ENCODE results near the gene IGFALS. TPM values are rescaled to one million over a fixed set of nuclear protein-coding genes. Genes with fewer than 3 reads are reported as not detected.
A peak's percentile ranks its signal among the peaks of the same experiment; 100 is the strongest.
"Not testable (repeated sequence)": the region's sequence is repeated elsewhere in the genome, so short reads cannot be mapped to it uniquely, and the experiment has no call there.

The IGFALS gene
- total RNA-seq, 2 donors from 2014 or later = 0.12 TPM; not detected in 1

- Mint-ChIP-seq H3K36me3 (no peaks in the 10 kb centered on the region), H3K9me3 (no peaks in the 10 kb centered on the region), H3K27me3 (no peaks in the 10 kb centered on the region), H3K4me1 (ENCODE audit: low read depth in 2 of 2) (peaks cover 0 to 5% of the 10 kb centered on the region in 2 donors), H3K27ac (no peak overlapping the region), H3K4me3 (no peak overlapping the region)
- DNase-seq (ENCODE audit: low spot score) = peak; percentile 62
- ATAC-seq = no peak
These were observed 15.8 kb upstream of the IGFALS start for GRCh38 chr16:1809281-1809801.

- ATAC-seq = no peak
These were observed 15.2 kb upstream of the IGFALS start for GRCh38 chr16:1808691-1809090.

DNA sequence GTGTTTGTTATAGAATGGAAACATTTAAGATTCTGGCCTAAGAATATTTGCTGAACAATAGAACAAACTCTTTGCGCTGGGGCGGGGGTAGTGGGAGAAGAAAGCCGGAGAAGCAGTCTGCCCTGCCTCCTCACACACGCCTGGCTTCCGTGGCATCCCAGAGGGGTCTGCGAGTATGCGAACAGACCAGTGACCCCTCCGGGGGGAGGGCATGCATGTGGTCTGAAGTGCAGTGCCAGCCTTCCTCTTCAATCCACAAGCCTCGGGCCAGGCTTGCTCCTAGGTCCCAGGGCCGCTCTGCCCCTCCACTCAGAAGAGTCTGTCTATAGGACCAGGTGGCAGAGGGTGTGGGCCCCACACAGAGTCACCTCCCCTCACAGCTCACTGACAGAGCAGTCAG is 14.1 kb upstream of the IGFALS start:
- ATAC-seq = no peak
- H3K36me3 Mint-ChIP-seq = no peaks in the 10 kb centered on the region
- peaks cover 0 to 3% of the 10 kb centered on the region in 2 donors for H3K4me1 Mint-ChIP-seq (ENCODE audit: low read depth in 2 of 2)
- no peak overlapping the region for H3K4me3 Mint-ChIP-seq
- peak; percentile 51 for DNase-seq (ENCODE audit: low spot score)
- no peak overlapping the region for H3K27ac Mint-ChIP-seq
- H3K27me3 Mint-ChIP-seq = no peaks in the 10 kb centered on the region
- H3K9me3 Mint-ChIP-seq = no peaks in the 10 kb centered on the region

More at GRCh38 chr16:1808691-1809090, 15.2 kb upstream of the IGFALS start:
- Mint-ChIP-seq H3K4me3 (no peak overlapping the region), H3K27me3 (no peaks in the 10 kb centered on the region), H3K27ac (no peak overlapping the region), H3K36me3 (no peaks in the 10 kb centered on the region), H3K4me1 (ENCODE audit: low read depth in 2 of 2) (peaks cover 0 to 8% of the 10 kb centered on the region in 2 donors), H3K9me3 (no peaks in the 10 kb centered on the region)
- DNase-seq (ENCODE audit: low spot score) = peak; percentile 16

GRCh38 chr16:1800701-1801100 is 7.2 kb upstream of the IGFALS start:
- Mint-ChIP-seq H3K36me3 (peaks cover 12% of the 10 kb centered on the region), H3K9me3 (peaks cover 7% of the 10 kb centered on the region), H3K27me3 (no peaks in the 10 kb centered on the region), H3K4me1 (ENCODE audit: low read depth in 2 of 2) (peaks cover 0 to 3% of the 10 kb centered on the region in 2 donors), H3K4me3 (no peak overlapping the region), H3K27ac (no peak overlapping the region)
- ATAC-seq (no peak), DNase-seq (ENCODE audit: low spot score) (peak; percentile 2)

GRCh38 chr16:1799263-1799662 is 5.8 kb upstream of the IGFALS start:
- not testable (repeated sequence) for ATAC-seq; H3K27ac Mint-ChIP-seq; H3K9me3 Mint-ChIP-seq; H3K4me1 Mint-ChIP-seq (ENCODE audit: low read depth in 2 of 2); H3K4me3 Mint-ChIP-seq; H3K27me3 Mint-ChIP-seq
- DNase-seq (ENCODE audit: low spot score) = peak; percentile 16
- peaks cover 12% of the 10 kb centered on the region for H3K36me3 Mint-ChIP-seq

DNA sequence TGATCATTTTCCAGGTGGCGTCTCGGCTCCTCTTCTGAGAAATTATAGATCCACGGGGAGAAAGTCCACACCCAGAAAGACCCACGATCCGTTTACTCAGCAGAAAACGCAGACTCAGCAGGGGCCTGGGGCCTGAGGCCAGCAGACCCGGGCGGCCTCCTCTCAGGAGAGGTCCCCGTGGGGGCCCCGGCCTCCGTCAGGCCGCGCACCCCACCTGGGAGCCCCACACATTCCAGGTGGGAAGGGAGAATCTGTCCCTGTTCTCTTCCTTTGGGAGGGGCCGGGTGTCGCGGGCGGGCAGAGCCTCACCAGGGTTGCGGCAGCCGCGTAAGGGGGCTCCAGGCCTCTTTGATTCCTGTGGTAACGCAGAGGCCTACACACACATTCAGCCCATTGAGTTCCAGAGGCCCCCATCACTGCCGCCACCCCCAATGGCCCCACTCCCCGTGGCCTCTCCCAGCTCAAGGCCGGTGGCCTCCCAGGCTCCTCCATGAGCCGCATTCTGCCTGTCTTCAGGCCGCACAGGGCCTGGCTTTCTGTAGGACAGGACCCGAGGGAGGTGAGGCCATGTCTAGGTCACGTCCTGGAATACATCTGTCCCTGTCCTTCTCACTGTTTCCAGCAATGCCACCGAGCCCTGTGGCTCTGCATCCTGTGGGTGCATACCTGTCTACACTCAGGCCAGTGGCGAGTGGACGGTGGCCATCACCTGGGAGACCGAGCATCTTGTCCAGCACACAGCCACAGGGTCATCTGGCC is 1.6 kb upstream of the IGFALS start:
- DNase-seq (ENCODE audit: low spot score) (peak; percentile 51), ATAC-seq (no peak)
- no peak overlapping the region for H3K4me3 Mint-ChIP-seq
- H3K4me1 Mint-ChIP-seq (ENCODE audit: low read depth in 2 of 2) = no peaks in the 10 kb centered on the region
- peaks cover 7% of the 10 kb centered on the region for H3K9me3 Mint-ChIP-seq
- peaks cover 7% of the 10 kb centered on the region for H3K36me3 Mint-ChIP-seq
- no peaks in the 10 kb centered on the region for H3K27me3 Mint-ChIP-seq
- H3K27ac Mint-ChIP-seq = no peak overlapping the region

DNA sequence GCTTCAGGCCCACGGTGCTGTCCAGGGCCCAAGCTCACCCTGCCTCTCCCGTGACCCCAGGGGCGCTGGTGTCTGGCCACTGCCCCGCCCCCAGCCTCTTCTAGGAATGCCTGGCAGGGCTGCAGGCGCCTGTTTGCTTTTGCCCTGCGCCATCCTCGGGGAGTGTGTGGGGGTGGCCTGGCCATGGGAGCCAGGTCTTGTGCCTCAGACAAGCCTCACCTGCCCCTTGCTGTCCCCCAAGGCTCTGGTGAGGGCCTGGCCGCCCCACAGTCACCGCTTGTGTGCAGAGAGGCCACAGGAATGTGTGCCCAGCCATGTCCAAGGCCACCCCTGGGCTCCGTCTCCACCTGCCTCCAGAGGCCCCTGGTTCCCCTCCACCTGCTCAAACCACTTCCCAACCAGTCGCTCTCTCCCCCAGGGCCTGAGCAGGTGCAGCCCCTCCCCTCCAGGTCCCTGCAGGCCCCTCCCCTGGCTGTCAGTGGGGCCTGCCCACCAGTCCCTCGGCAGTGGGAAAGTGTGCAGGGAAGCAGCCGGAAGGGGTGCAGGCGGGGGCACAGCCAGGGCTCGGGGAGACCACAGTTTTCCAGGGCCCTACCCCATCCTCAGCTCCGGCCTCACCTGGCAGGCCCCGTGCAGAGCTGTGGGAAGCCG is 841 bp upstream of the IGFALS start:
- H3K36me3 Mint-ChIP-seq = peaks cover under 1% of the 10 kb centered on the region
- no peak overlapping the region for H3K27ac Mint-ChIP-seq
- H3K9me3 Mint-ChIP-seq = peaks cover 4% of the 10 kb centered on the region
- DNase-seq (ENCODE audit: low spot score) = peak; percentile 46
- no peak overlapping the region for H3K4me3 Mint-ChIP-seq
- H3K4me1 Mint-ChIP-seq (ENCODE audit: low read depth in 2 of 2) = no peaks in the 10 kb centered on the region
- H3K27me3 Mint-ChIP-seq = no peaks in the 10 kb centered on the region
- no peak for ATAC-seq

DNA sequence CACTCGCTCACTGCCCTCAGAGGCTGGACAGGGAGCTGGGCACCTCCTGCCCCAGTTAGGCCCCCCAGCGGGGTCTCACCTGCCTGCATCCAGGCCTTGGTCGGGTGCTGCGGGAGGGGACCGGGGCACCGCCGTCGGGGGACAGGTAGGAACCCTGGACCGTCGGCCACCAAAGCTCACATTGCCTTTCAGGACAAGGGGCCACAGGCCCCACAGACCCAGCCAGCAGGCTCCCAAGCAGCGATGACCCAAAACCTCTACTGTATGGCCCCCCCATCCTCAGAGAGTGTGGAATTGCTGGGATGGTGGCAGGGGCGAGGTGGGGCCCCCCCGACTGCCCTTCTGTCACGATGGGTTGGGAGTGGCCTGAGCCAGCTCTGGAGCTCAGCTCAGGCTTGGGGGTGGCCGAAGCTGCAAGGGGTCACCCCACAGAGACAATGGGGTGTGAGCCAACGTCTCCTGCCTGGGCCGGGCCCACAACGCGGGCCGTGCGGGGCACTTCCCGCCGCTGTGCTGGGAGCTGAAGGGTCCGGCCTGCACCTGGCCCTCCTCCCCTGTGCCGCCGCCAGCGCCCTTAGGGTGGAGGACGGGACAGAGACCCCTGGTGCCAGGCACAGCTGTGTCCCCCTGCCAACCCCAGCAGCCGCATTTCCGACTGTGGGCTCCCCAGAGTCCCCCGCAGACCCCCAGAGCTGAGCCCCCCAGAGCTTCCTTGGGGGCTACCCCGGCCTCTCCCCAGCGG is 498 bp downstream of the IGFALS start:
- ATAC-seq = no peak
- H3K4me1 Mint-ChIP-seq (ENCODE audit: low read depth in 2 of 2) = peaks cover 0 to 4% of the 10 kb centered on the region in 2 donors
- H3K27ac Mint-ChIP-seq = no peak overlapping the region
- H3K4me3 Mint-ChIP-seq = no peak overlapping the region
- H3K9me3 Mint-ChIP-seq = no peaks in the 10 kb centered on the region
- DNase-seq (ENCODE audit: low spot score) = peak; percentile 58
- H3K36me3 Mint-ChIP-seq = no peaks in the 10 kb centered on the region
- H3K27me3 Mint-ChIP-seq = no peaks in the 10 kb centered on the region

DNA sequence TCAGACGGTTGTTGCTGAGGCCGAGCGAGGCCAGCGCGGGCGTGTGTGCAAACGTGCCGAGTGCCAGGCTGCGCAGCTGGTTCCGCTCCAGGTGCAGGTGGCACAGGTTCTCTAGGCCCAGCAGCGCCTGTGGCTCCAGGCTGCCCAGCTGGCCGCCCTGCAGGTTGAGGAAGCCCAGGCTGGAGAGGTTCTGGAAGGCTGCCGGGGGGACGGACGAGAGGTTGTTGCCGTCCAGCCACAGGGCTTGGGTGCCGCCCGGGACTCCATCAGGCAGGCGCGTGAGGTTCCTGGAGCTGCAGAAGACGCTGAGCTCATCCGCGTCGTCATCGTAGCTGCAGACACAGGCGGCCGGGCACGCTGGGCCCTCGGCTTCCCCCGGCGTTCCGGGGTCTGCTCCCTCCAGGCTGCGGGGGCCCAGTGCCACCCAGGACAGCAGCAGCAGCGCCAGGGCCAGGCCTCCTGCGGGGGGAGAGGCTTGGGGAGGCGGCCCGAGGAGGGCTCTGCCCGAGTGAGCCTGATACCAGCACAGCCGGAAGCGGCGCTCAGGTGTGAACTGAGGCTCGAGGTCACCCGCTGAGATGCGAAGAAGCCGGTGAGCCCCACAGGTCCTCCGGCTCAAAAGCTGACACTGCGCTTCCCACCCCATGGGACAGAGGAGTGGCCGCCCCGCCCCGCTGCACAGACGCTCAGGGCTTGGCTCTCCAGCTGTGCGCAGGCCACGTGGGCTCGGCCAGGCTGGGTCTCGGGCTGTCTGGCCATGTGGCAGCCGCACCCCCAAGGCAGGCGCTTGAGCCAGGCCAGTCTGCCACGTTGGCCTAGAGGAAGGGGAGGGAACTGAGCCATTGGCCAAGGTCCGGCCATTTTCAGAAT is 1.3 kb downstream of the IGFALS start:
- no peak for ATAC-seq
- Mint-ChIP-seq H3K36me3 (no peaks in the 10 kb centered on the region), H3K27ac (no peak overlapping the region), H3K9me3 (no peaks in the 10 kb centered on the region), H3K27me3 (no peaks in the 10 kb centered on the region), H3K4me3 (no peak overlapping the region), H3K4me1 (ENCODE audit: low read depth in 2 of 2) (peaks cover 0 to 4% of the 10 kb centered on the region in 2 donors)
- DNase-seq (ENCODE audit: low spot score) = peak; percentile 54

DNA sequence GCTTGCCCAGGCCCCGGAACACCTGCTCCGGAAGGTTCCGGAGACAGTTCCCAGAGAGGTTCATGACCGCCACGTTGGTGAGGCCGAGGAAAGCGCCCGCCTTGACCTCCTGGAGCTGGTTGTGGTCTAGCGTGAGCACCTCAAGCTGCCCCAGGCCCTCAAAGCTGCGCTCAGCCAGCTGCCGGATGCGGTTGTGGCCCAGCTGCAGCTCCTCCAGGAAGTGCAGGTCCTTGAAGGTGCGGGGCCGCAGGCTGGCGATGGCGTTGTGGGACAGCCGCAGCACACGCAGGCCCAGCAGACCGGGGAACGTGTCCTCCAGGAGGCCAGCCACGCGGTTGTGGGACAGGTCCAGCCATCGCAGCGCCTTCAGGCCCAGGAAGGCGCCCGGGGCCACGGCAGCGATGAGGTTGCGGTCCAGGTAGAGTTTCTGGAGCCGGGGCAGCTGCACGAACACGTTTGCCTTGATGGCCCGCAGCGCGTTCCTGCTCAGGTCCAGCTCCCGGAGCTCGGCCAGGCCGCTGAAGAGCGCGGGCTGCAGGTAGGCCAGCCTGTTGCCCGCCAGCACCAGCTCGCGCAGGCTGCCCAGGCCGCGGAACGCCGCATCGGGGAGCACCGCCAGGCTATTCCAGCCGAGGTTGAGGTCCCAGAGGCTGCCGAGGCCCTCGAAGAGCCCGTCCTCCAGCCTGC is 2.1 kb downstream of the IGFALS start:
- H3K27me3 Mint-ChIP-seq = no peaks in the 10 kb centered on the region
- DNase-seq (ENCODE audit: low spot score) (peak; percentile 59), ATAC-seq (no peak)

DNA sequence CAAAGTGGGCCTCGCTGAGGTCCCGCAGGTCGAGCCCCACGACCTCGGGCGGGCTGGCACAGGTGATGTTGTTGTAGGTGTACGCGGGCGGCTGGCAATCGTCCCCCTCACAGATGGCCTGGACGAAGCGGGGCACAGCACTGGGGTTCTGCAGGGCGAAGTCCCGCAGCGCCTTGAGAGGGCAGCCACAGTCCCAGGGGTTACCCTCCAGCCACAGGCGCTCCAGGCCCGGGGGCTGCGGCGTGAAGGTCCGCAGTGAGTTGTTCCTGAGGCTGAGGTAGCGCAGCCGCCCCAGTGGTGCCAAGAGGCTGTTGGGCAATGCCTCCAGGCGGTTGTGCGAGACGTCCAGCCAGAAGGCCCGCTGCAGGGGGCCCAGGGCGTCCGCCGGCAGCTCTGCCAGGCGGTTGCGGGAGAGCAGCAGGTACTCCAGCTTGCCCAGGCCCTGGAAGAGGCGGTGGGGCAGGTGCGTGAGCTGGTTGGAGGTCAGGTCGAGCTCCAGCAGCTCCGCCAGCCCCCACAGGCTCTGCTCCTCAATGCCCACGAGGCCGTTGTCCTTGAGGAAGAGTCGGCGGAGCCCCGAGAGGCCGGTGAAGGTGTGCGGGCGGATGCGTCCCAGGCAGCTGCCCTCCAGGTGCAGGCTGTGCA is 2.8 kb downstream of the IGFALS start:
- DNase-seq (ENCODE audit: low spot score) (peak; percentile 57), ATAC-seq (no peak)
- H3K27ac Mint-ChIP-seq = no peak overlapping the region
- no peaks in the 10 kb centered on the region for H3K9me3 Mint-ChIP-seq
- H3K4me3 Mint-ChIP-seq = no peak overlapping the region
- no peaks in the 10 kb centered on the region for H3K36me3 Mint-ChIP-seq
- no peaks in the 10 kb centered on the region for H3K27me3 Mint-ChIP-seq
- H3K4me1 Mint-ChIP-seq (ENCODE audit: low read depth in 2 of 2) = peaks cover 0 to 4% of the 10 kb centered on the region in 2 donors

More for the DNA sequence above, 2.1 kb downstream of the IGFALS start:
- Mint-ChIP-seq H3K36me3 (no peaks in the 10 kb centered on the region), H3K27ac (no peak overlapping the region), H3K4me3 (no peak overlapping the region), H3K9me3 (no peaks in the 10 kb centered on the region), H3K4me1 (ENCODE audit: low read depth in 2 of 2) (peaks cover 0 to 4% of the 10 kb centered on the region in 2 donors)

GRCh38 chr16:1790261-1790610 is 3.3 kb downstream of the IGFALS start:
- Mint-ChIP-seq H3K4me3 (no peak overlapping the region), H3K4me1 (ENCODE audit: low read depth in 2 of 2) (peaks cover 0 to 7% of the 10 kb centered on the region in 2 donors), H3K27ac (no peak overlapping the region), H3K36me3 (no peaks in the 10 kb centered on the region), H3K9me3 (no peaks in the 10 kb centered on the region), H3K27me3 (no peaks in the 10 kb centered on the region)
- DNase-seq (ENCODE audit: low spot score) (peak; percentile 44), ATAC-seq (no peak)
